ENCODE results near the gene CANT1.
"Not testable (repeated sequence)": the region's sequence is repeated elsewhere in the genome, so short reads cannot be mapped to it uniquely, and the experiment has no call there.

The CANT1 gene

GRCh38 chr17:78976907-78977680 lies 32.5 kb downstream of the CANT1 start:
- no peak for DNase-seq (ENCODE audit: low read depth)

DNA sequence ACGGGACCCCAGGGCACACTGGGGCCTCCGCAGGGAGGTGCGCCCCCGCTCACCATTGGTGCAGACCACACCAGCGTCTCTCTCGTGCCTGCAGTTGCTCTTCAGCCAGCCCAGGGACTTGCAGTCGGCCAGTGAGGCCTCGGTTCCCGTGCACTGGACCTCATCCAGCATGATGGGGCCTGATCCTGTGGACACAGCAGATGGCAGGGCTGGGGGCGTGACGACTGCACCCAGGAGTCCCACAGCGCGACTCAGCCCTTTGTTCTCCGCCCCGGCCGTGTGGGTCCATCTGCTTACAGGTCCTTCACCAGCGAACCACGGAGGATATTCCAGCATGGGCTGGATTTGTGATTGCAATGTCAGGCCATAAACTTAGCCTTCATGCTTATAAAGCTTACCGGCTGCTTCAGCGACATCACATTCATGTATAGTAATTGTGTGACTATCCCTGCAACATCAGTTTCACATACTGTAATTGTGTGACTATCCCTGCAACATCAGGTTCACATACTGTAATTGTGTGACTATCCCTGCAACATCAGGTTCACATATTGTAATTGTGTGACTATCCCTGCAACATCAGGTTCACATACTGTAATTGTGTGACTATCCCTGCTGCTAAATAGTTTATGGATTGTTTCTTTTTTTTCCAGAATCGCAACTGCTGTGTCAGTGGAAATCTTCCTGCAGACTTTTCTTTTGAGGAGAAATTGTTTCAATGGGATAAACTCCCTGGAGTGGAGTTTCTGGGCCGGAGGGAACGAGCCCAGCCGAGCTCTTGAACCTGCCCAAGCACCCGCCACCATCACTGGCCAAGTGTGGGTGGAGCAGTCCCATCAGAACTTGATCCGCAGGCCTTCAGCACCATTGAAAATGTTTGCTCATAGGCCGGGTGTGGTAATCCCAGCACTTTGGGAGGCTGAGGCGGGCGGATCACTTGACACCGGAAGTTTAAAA lies 34.7 kb downstream of the CANT1 start:
- DNase-seq (ENCODE audit: low read depth), result no peak

DNA sequence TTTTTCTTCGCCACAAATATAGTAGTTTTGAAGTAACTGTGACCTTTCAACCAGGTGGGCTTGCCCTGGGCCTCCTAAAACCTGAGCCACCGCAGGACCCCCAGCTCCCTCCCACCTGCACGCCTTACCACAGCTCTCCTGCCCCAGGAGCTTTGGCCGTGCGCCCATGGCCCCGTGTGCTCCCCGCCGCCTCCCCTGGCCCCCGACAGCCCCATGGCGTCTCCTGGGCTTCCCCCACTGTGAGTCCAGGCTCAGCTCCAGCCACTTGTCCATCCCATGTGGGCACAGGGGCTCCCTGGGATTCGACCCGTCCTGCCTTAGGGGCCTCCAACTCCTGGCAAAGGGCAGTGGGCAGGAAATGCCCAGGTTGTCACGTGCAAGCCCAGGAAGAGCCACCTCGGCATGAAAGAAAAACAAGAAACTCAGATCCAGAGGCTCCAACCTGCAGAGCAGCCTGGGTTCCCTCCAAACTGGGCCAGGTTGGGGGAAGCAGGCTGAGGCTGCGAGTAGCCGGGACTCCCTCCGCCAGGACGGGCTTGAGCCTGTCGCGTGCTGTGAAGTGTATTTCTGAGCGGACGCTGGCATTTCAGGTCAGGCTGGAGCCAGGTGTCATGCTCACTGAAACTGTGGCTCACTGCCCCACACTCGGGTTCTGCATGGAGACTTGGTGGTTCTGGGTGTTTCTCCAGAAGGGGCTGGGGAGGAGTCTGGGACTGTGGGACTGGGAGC lies 35.6 kb downstream of the CANT1 start:
- DNase-seq (ENCODE audit: low read depth), result no peak

- no peak for DNase-seq (ENCODE audit: low read depth)
These were observed 36.4 kb downstream of the CANT1 start for GRCh38 chr17:78973196-78973595.

GRCh38 chr17:78972507-78973105 lies 37.0 kb downstream of the CANT1 start:
- no peak for DNase-seq (ENCODE audit: low read depth)

GRCh38 chr17:78971756-78972506 lies 37.6 kb downstream of the CANT1 start:
- DNase-seq (ENCODE audit: low read depth), result no peak

GRCh38 chr17:78970834-78971755 lies 38.5 kb downstream of the CANT1 start:
- peak; percentile 65 for DNase-seq (ENCODE audit: low read depth)

- no peak for DNase-seq (ENCODE audit: low read depth)
These were observed 39.7 kb downstream of the CANT1 start for GRCh38 chr17:78969865-78970264.

DNA sequence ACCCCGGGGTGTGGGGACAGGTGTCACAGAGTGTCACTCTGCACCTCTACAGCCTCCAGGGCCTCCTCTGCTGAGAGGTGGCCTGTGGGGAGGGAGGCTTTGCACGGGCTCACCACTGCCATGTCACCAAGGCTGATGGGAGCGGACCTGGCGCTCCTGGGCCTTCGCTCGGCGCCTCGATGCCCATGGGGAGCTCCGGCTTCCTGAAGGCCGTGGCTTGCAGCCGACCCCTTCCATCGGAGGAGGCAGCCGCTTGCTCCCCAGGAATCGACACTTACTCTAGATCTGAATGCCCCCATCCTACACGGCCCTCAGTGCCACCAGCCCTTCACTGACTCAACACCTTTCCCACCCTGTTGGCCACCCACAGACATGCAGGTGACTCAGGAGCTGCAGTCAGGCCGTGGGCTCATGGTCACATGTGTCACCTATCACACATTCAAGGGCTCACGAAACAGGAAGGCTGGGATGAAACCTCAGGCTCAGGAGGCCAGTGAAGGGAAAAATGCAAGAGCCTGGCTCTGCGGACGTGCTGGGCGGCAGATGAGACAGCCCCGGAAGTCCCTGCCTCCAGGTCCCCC lies 41.7 kb downstream of the CANT1 start:
- no peak for DNase-seq (ENCODE audit: low read depth)

GRCh38 chr17:78966910-78967600 lies 42.5 kb downstream of the CANT1 start:
- DNase-seq (ENCODE audit: low read depth), result no peak

GRCh38 chr17:78966123-78966813 lies 43.3 kb downstream of the CANT1 start:
- no peak for DNase-seq (ENCODE audit: low read depth)

- no peak for DNase-seq (ENCODE audit: low read depth)
These were observed 44.1 kb downstream of the CANT1 start for GRCh38 chr17:78965491-78965924.

DNA sequence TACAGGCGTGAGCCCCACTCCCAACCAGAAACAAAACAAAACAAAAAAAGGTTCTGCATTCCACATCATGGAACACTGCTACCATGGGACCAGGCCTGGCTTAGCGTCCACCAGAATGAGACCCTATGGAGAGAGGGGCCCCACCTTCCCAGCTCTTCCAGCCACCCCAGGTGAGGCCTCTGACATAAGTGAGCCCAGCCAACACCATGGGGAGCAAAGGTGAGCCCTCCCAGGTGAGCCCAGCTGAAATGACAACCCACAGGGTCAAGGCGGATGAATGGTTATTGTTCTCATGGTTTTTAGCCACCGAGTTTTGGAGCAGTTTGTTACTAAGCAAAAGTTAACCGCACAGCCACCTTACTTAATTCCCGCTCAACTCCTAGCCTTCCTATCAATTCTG lies 46.2 kb downstream of the CANT1 start:
- no peak for DNase-seq (ENCODE audit: low read depth)

DNA sequence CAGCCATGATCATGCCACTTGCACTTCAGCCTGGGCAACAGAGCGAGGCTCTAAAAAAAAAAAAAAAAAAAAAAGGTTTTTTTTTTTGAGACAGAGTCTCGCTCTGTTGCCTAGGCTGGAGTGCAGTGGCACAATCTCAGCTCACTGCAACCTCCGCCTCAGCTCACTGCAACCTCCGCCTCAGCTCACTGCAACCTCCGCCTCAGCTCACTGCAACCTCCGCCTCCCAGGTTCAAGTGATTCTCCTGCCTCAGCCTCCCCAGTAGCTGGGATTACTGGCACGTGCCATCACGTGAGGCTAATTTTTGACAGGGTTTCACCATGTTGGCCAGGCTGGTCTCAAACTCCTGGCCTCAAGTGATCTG lies 46.6 kb downstream of the CANT1 start:
- DNase-seq (ENCODE audit: low read depth), result not testable (repeated sequence)

DNA sequence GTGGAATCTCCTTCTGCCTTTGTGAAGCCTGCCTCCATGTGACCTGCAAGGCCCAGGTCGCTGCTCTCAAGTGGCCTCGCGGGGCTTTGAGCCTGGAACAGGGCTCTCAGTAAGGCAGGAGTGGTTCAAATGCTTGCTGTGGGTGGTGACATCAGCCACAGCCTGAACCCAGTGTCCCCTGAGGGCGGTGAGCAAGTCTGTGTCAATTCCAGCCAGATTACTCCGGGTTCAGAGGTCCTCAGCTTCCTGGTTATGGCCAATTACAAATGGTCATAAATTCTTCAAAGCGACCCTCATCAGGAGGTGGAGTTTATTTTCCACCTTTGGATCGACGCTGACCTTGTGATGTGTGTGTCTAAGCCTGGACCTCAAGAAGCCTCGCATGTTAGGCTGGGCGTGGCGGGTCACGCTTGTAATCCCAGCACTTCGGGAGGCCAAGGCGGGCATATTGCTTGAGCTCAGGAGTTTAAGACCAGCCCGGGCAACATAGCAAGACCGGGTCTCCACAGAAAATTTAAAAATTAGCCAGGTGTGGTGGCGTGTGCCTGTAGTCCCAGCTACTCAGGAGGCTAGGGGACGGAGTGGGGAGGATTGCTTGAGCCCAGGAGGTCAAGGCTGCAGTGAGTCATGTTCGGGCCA lies 47.1 kb downstream of the CANT1 start:
- DNase-seq (ENCODE audit: low read depth), result no peak

DNA sequence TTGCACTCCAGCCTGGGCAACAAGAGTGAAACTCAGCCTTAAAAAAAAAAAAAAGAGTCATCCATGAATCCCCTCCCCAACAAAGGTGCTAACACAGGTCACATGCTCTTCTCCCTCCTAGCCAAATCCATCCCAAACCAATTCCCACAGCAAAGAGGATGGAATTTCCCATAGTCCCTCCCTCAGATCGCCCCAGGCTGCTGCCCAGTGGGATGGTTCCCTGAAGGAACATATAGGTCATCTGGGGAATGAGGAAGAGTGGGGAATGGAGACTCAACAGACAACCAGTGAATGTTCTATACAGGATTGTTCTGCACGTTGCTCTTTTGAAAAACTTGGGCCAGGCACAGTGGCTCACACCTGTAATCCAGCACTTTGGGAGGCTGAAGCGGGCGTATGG lies 48.0 kb downstream of the CANT1 start:
- no peak for DNase-seq (ENCODE audit: low read depth)

DNA sequence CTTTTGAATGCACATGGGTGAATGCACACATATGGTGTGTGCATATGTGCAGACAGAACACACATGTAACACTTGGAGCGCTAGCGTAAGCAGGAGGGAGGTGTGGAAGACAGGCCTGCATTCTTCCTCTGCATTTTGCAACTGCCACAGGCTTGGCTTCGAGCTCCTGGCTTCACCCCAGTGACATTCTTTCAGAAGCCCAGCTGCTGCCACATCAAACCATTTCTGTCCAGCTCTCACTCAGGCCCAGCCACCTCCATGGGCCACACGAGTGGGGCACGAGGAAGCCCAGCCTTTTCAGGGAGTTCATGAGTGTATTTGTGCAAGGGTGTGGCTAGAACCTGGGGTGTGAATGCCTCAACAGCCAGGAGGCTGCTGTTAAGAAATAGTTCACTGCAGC lies 48.6 kb downstream of the CANT1 start:
- no peak for DNase-seq (ENCODE audit: low read depth)

GRCh38 chr17:78959803-78960202 lies 49.8 kb downstream of the CANT1 start:
- DNase-seq (ENCODE audit: low read depth), result no peak

Measured in stimulated activated CD8-positive, alpha-beta memory T cell treated with anti-CD3 and anti-CD28 coated beads, Interleukin-7, amount 100 ng/mL, for 24 hours (primary cell).